HG03565 (cell line): ENCODE measurements around the gene CRADD.

Source experiments
- ATAC-seq: cut with Tn5 transposase; IDR thresholded peaks from one replicate; pipeline ENCODE4 v1.9.1; 2021; ENCODE audit warnings: mild to moderate bottlenecking, moderate library complexity; ENCODE audit not compliant: unreplicated experiment

The CRADD gene

GRCh38 chr12:93831374-93831773 is 154.2 kb downstream of the CRADD start:
- no peak for ATAC-seq

- ATAC-seq, result no peak
Measured at GRCh38 chr12:93832131-93832530, 155.0 kb downstream of the CRADD start.

GRCh38 chr12:93833946-93834345 is 156.8 kb downstream of the CRADD start:
- no peak for ATAC-seq

GRCh38 chr12:93836620-93837260 is 159.6 kb downstream of the CRADD start:
- no peak for ATAC-seq

- no peak for ATAC-seq
Measured at GRCh38 chr12:93838193-93838592, 161.0 kb downstream of the CRADD start.

- ATAC-seq, result no peak
Measured at GRCh38 chr12:93839064-93839463, 161.9 kb downstream of the CRADD start.

- no peak for ATAC-seq
Measured at GRCh38 chr12:93841671-93842070, 164.5 kb downstream of the CRADD start.

- no peak for ATAC-seq
Measured at GRCh38 chr12:93844164-93844784, 167.1 kb downstream of the CRADD start.

- ATAC-seq, result no peak
Measured at GRCh38 chr12:93846936-93847516, 169.9 kb downstream of the CRADD start.

GRCh38 chr12:93847517-93848474 is 170.6 kb downstream of the CRADD start:
- ATAC-seq, result peak; percentile 78

GRCh38 chr12:93848523-93849101 is 171.4 kb downstream of the CRADD start:
- no peak for ATAC-seq

- ATAC-seq, result no peak
Measured at GRCh38 chr12:93849946-93850345, 172.8 kb downstream of the CRADD start.

GRCh38 chr12:93850481-93851256 is 173.5 kb downstream of the CRADD start:
- ATAC-seq, result no peak

GRCh38 chr12:93851257-93851671 is 174.1 kb downstream of the CRADD start:
- ATAC-seq, result no peak

GRCh38 chr12:93852173-93852591 is 175.0 kb downstream of the CRADD start:
- no peak for ATAC-seq

GRCh38 chr12:93853698-93854478 is 176.7 kb downstream of the CRADD start:
- ATAC-seq, result no peak

GRCh38 chr12:93855261-93855660 is 178.1 kb downstream of the CRADD start:
- no peak for ATAC-seq

- ATAC-seq, result no peak
Measured at GRCh38 chr12:93856611-93857010, 179.4 kb downstream of the CRADD start.

- ATAC-seq, result no peak
Measured at GRCh38 chr12:93857279-93857938, 180.2 kb downstream of the CRADD start.
